Hematopoietic multipotent progenitor cell treated with erythropoietin and hydrocortisone succinate and interleukin-3 and kit ligand, for 15 days (in vitro differentiated cells): ENCODE results near the gene MGRN1.

Source experiments
- DNase-seq: peaks from one replicate; pipeline ENCODE4 v3.0.0-alpha.2; 2015; ENCODE audit warnings: low spot score

Gene MGRN1

DNA sequence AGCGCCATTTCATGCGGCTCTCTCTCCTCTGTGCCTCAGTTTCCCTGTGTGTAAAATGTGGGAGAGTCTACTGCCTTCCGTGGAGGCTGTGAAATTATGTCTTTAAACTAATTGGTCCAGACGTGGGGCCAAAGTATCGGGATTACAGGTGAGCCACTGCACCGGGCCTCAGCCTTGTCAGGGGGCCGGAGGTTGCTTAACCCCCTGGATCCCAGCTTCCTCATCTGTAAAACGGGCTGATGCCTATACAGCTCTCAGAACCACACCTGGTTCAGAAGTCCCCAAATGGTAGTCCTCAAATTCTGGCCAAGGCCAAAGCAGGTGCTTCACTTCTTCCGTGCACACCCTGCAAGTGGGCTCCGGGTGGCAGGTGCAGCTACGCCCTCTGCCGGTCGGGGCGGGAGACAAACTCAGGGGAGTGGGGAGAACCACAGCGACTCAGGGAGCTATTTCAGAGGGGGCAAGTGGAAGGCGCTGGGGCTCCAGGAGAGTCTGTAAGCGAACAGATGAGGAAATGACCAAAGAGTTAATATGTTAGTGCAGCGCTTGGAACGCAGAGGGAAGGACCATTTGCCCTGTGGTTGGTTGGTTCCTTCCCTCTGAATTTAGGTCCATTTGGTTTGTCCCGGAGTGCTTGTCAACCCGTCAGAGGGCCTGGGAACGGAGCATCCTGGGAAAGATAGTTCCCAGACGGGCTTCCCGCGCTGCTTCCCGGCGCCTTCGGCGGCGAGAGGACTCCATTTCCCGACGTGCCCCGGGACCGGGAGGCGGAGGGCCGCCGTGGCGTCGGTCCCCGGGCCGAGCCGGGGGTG lies at the start of gene MGRN1:
MGRN1 (plus strand) TSS at position 812 of the 812 bp plus-strand sequence. CDS start 135 bp downstream, outside the sequence.
- DNase-seq: peak; percentile 96

DNA sequence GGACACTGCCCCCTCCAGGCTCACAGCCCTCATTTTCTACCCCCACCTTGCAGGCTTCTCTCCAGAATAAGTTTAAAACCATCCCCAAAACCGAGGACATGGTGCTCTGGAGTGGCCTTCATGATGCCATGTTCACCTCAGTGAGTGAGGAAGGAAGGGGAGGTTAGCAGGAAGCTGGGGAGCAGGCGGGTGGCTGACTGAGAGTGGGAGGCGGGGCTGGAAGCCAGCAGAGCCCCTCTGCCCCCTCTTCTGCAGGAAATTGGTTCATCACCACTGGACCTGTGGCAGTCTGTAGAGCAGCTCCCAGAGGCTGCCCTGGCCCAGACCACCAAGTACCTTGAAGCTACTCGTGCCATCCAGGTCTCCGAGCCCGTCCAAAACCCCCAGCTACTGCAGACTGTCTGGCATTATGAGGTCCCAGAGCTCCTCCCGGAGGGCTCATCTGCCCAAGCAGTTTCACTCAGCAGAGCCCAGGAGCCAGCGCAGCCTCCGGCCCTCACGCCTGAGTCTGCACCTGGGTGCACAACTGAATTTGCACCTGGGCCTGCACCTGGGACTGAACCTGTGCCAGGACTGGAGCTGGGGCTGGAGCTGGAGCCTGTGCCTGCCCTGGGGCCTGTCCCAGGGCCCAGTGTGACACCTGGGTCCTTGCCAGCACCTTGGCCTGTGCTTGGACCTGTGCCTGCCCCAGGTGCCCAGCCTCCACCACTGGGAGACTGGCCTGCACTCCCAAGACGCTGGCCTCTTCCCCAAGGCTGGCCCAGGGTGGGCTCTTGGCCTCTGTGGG lies 49.5 kb upstream of the MGRN1 start:
- no peak for DNase-seq

DNA sequence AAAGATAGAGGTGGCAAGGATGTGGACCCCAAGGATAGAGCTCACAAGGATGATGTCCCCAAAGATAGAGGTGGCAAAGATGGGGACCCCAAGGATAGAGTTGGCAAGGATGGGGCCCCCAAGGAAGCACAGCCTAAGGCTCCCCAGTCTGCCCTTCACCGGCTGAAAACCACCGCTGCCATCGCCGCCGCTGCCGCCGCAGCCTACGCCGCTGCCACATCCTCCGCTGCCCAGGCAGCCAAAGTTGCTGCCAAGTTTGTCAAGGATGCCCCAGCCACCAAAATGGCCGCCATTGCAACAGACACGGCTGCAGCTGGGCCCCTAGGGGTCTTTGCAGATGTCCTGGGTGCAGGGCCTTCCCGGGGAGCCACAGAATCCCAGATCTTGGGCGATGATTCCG lies 48.6 kb upstream of the MGRN1 start:
- no peak for DNase-seq

DNA sequence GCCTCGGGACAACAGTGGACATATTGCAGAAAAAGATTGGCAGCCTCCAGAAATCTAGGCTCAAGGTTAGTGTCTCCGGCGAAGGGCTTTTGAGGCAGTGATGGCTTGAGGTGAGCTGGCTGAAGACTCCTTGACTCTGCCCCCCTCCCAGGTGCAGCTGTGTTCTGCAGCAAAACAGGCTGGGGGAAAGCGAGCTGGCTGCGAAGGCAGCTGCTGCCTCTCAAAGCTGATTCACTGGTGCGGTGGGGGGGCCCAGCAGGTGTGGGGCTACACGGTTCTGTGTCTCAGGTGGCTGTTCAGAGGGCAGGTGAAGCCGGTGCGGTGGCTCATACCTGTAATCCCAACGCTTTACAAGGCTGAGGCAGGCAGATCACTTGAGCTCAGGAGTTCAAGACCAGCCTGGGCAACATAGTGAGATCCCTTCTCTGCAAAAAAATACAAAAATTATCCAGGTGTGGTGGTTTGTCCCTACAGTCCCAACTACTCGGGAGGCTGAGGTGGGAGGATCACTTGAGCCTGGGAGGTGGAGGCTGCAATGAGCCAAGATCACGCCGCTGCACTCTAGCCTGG lies 45.6 kb upstream of the MGRN1 start:
- no peak for DNase-seq

DNA sequence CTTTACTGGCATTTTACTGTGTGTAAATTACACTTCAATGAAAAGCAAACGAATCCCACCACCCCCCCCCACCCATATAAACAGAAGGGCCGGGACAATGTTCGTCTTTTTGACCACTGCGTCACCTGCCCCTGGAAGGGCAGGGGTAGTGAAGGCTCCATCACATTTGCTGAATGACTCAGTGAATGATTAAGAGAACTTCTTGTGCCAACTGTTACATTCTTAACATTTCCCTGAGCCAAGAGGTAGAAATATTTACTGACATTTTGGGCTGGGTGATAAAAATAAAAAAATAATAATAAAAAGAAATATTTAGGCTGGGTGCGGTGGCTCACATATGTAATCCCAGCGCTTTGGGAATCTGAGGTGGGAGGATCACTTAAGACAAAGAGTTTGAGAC lies 44.4 kb upstream of the MGRN1 start:
- DNase-seq: no peak

DNA sequence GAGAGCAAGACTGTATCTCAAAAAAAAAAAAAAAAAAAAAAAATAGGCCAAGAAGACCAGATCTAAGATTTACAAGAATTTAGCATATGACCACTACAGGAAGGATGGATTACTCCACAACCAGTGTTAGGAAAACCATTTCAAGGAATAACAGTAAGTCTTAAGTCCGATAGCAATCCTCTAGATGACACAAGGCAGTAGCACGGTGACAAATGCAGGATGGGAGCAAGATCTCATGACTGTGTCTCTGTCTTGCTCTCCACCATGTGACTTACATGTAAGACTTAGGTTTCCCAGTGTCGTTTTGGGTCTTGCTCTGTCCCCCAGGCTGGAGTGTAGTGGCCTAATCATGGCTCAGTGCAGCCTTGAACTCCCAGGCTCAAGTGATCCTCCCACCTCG lies 40.7 kb upstream of the MGRN1 start:
- DNase-seq: no peak

DNA sequence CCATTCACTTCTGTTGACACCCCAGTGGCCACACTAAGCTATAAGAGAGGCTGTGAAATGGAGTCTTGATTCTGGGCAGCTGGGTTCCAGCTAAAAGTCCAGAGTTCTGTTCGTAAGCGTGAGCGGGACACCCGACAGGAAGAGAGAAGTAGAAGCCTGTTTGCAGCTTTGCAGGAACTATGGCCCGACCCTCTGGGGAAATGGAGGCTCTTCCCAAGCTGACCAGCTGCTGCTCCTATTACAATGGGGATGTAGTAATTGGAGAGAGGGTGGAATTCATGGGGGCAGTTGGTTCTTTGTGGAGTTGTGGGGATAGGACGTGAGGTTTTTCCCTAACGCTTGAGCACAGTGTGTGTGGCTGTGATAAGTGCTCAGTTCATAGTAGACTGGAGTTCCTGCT lies 38.3 kb upstream of the MGRN1 start:
- DNase-seq: no peak

DNA sequence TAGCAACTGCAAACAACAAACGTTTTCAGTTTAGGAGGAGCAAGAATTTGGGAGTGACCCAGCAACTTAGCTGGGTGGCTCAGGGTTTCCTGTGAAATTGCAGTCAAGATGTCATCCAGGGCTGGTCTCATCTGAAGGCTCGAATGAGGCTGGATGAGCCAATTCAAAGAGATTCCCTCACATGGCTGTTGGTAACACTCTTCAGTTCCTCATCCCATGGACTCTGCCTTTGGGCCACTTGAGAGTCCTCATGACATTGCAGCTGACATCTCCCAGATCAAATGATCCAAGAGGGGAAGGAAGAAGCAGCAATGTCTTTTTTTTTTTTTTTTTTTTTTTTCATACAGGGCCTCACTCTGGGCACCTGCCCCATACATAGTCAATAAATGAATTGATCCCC lies 36.2 kb upstream of the MGRN1 start:
- DNase-seq: no peak

DNA sequence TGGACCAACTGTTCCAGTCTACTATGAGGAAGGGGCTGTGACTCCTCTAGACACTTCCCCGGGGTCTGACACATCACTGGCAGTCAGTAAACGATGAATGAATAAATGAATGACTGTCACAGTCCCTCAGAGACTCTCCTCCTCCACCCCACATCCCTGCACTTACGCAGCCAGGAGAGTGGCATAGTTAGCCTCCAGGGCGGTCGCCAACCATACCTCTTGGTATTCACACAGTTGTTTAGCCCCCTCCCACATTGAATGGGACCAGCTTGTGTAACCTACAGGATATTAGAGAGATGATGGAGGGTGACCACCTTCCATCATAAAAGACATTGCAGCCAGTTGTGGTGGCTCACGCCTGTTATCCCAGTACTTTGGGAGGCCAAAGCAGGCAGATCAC lies 35.7 kb upstream of the MGRN1 start:
- DNase-seq: no peak

DNA sequence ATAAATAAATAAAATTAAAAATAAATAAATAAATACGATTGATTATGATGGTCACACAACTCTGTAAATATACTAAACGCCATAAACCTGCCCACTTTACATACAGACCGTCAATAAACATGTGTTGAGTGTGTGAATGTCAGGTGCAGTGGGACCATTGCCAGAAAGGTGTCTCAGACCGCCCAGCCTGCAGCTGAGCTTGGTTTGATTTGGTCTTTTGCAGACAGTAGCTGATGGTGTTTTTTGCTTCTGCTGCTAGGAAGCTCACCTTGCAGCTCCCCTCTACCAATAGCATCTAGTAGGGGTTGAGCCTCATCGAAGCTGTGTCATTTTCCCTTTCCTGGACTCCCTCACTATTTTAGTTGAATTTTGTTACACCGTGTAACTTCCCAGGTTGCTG lies 33.4 kb upstream of the MGRN1 start:
- DNase-seq: no peak

DNA sequence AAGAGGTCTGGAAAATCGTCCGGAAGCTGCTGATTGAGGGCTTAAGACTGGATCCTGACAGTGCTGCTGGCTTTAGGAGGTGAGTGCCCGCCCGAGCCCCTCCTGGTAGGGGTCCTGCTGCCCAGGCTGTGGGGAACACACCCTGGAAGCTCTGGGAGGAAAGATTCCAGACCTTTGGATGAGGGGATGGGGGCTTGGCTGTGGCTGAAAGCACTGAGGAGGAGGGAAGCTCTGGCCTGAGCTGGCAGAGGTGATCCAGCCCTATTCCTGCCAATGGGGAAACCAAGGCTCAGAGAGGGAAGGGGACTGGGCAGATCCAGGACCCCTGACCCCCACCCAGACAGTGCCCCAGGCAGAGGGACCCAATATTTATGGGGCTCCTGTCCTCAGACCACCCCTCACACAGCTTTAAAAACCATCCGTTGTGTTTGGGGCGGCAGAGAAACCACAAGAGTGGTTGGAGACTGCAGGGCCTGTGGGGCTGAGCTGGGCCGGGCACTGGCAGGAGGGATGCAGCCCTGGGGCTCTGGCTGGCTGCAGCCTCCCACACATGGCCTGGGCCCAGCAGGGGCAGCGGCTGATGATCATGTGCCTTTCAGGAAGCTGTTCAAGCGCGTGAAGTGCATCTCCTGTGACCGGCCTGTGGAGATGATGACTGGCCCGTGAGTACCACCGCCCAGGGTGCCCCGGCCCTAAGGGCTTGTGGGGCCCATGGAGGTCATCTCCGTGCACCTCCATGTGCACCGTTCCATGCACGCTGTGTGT lies 32.7 kb upstream of the MGRN1 start:
- DNase-seq: no peak

DNA sequence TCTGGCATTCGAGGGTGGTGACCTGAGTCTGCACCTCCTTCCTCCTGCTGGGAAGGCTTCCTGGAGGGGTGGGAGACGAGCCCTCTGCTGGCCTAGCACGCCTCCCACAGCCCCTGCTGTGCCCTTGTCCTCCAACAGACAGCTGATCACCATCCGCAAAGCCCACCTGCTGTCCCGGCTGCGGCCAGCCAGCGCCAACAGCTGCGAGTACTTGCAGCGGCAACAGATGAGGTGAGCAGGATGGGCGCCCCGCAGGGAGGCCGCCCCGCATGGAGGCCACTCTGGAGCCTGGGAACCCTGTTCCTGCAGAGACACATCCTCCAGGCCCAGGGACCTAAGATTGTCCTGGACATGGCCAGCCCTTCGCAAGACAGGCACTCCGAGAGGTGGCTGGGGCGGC lies 31.5 kb upstream of the MGRN1 start:
- DNase-seq: no peak

DNA sequence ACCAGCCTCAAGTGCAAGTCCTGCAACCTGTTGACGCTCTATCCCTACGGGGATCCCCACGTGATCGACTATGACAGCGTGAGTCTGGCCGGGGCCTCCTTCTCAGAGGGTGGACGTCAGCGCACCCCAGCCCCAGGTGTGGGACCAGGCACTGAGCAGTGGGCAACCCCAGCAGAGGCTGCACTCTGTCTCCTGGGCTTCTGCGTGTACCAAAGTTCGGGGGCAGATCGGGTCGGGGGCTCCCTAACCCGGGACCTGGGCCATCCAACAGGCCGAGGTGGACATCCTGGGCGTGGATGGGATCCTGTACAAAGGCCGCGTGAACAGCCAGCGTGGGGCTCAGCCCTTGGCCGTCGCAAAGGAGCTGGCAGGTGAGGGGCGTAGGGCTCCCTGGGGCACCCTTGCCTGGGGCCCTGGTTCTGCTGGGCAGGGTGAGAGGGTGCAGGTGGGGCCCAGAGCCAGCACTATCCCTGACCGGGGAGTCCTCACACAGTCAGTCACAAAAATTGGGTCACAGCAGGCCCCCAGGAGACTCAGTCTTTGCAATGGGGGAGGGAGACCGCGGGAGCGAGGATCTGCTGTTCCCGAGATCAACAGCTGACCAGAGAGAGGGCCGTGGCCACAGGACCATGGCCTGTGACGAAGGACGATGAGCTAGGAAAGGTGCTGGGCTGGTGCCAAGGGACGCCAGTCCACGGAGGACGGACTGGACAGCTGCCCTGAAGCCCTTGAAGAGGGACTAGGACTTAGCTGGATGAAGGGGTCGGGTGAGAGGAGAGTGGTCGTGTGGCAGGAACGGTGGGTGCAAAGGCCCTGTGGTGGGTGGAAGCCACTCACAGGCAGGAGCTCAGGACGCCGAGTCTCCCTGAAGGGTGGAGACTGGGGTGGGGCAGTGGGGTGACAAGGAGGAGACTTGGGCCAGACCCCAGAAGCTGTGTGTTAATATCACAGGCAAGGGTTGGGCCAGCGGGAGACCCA lies 29.9 kb upstream of the MGRN1 start:
- no peak for DNase-seq

DNA sequence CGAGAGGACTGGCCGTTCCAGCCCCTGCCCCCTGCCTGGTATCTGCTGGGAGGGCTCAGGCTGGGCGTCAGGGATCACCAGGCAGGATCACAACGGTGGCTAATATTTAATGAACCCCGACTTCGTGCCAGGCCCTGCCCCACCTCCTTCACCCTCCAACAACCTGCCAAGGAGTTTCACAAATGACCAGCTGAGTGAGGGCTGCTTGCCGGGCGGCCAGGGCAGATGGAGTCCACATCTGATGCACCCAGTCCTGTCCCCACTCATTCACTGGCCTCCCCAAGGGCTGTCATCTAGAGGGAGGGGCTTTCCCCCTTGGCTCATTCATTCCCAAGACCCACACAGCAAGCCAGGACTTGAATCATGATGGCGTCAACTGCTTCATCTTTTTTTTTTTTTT lies 27.5 kb upstream of the MGRN1 start:
- no peak for DNase-seq

DNA sequence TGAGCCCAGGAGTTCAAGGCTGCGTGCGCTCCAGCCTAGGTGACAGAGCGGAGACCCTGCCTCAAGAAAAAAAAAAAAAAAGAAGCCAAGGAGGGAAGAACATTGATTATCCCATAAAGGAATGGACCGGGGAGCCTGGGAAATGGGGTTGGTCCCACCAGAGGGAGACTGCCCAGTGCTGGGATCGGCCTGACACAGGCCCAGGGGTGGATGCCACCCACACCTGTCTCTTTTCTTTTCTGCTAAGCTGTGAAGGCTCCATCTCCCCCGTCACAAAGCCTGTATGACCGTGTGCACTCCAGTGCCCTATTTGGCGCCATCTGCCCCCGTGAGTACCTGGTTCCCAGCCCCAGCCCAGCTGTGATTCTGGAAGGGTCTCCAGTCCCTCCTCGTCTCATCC lies 25.6 kb upstream of the MGRN1 start:
- DNase-seq: no peak

DNA sequence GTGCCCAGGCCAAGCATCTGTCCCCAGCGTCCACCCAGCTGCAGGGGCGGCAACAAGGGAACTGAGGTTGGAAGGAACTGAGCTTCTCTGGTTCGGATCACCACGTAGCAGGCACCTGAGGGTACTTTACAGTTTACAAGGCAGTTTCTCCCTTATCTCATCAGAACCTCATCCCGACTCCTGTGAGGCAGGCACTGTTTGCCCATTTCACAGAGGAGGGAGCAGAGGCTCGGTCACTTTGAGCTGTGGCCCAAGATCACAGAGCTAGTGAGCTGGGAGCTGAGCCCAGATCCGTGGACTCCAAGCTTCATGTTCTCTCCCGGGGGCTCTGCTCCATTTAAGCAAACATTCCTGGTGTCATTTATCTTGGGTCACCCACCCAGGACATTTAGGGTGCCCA lies 25.1 kb upstream of the MGRN1 start:
- no peak for DNase-seq

DNA sequence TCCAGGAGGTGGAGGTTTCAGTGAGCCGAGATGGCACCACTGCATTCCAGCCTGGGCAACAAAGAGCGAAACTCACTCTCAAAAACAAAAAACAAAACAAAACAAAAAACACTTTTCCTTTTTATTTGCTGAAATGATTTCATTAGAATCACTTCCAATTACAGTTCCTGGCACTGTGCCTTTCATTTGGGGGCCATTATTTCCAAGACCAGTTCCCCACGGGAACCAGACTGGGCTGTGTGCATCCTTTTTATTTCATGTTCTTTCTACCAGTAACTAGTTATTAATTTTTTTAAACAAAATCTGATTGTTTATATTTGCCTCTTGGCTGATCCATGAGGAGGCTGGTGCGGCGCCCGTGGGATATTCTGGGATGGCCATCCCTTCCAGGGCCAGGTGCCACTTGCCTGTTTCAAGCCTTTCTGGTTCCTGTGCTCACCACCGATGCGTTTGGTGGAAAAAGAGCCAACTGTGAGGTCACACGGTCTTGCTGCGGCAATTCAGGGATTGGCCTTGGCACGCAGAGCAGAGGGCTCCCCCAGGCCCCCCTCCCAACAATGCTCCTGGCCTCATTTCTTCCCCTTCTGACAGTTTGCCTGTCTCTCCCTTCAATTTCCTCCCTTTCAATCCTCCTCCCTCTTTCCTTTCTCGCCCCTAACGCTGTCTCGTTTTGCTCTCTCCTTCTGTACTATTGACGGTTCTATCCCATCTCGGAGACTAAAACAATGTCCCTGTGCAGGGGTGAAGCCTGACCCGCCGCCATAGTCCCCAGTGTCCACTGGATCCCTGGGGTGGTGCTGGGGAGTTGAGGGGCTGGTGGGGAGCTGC lies 23.4 kb upstream of the MGRN1 start:
- no peak for DNase-seq

DNA sequence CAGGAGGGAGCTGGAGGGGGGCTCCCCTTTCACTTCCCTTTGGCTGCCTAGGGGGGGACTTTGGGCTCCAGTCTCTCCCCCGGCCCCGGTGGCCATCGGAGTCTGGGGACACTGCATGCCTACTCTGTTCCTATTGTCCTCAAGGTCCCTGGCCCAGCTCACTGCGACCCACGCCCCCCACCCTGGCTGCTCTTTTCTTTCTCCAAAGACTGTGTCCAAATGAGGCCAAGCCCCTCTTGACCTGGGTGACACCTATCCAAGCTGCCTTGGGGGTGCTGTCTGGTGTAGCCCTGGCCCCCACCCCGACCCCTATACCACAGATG lies 22.8 kb upstream of the MGRN1 start:
- no peak for DNase-seq

DNA sequence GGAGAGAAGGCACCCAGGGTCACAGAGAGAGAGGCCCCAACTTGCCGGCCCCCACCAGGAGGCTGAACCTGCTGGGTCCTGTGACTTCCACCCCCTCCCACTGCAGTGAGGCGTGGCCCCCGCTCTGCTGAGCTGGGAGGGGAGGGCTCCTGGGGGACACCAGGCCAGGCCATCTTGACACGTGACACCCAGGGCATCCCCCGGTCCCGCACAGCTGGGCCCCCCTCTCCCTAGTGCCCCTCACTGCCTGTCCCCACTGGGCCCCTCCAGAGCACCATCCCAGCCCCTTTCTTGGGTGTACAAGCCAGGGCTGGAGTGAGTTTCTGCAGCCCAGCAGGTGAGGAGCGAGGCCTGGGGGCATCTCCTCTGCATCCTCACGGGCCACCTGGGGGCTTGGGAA lies 22.3 kb upstream of the MGRN1 start:
- DNase-seq: no peak

DNA sequence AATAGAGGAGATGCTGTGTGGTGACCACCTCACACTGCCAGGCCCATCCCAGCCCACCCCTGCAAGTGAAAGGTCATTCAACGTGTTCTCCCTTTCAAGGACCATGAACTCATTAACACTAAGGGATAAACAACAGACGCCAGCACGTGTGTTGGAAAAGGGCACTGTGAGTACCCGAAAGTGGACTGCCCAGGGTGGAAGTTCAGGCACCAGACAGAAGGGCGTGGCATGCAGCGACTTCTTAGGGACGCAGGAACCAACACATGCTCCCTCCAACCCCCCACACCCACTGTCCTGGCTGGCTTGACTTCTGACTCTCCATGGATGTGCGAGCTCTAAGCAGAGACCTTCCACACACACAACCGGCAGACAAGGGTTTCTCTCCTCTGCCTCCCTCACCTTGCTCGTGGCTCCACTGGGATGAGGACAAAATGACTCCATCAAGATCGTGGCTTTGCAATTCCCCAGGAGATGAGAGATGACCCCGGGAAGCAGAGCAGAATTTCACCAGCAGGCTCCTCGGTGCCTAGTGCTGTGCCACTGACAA lies 20.9 kb upstream of the MGRN1 start:
- DNase-seq: no peak
